CD14-positive monocyte (primary cell): ENCODE measurements around the gene TMEM109. TPM values are rescaled to one million over a fixed set of nuclear protein-coding genes. Genes with fewer than 3 reads are reported as not detected.
A peak's percentile ranks its signal among the peaks of the same experiment; 100 is the strongest.

Source experiments
- DNase-seq, 3 donors: peaks; one replicate each; pipeline ENCODE4 v3.0.0-alpha.2; 2011 to 2022
- H2AFZ ChIP-seq: 2 replicates; pipeline ENCODE4 v1.6.0; 2012; ENCODE audit warnings: mild to moderate bottlenecking, low read depth, low read length, inconsistent platforms; ENCODE audit not compliant: insufficient read depth, poor library complexity, severe bottlenecking
- H3K27ac ChIP-seq, 2 donors: 1 replicate in 1 of 2; 2 replicates in 1 of 2; pipeline ENCODE4 v1.5.1; 2012 to 2013; ENCODE audit warnings: low read length in 2 of 2, control low read depth in 1 of 2, inconsistent platforms in 1 of 2, low read depth in 1 of 2, mild to moderate bottlenecking in 1 of 2
- H3K27me3 ChIP-seq, 2 donors: one replicate each; pipeline versions ENCODE4 v1.6.0 to v1.6.1; 2011 to 2013; ENCODE audit warnings: low read length in 2 of 2; ENCODE audit not compliant: control insufficient read depth in 2 of 2, insufficient read depth in 2 of 2
- H3K36me3 ChIP-seq, 2 donors: replicated peaks in 1 of 2; 1 replicate in 1 of 2; 2 replicates in 1 of 2; pipeline versions ENCODE4 v1.5.1 to v1.6.1; 2012 to 2013; ENCODE audit warnings: low read length in 2 of 2, control low read depth in 1 of 2, inconsistent platforms in 1 of 2, mild to moderate bottlenecking in 1 of 2; ENCODE audit not compliant: insufficient read depth in 2 of 2, control insufficient read depth in 1 of 2
- H3K4me1 ChIP-seq, 2 donors: 1 replicate in 1 of 2; 2 replicates in 1 of 2; pipeline versions ENCODE4 v1.5.1 to v1.6.1; 2012 to 2013; ENCODE audit warnings: low read length in 2 of 2, control low read depth in 1 of 2, inconsistent platforms in 1 of 2, mild to moderate bottlenecking in 1 of 2, moderate library complexity in 1 of 2; ENCODE audit not compliant: insufficient read depth in 2 of 2, control insufficient read depth in 1 of 2
- H3K4me2 ChIP-seq: replicated peaks from 2 replicates; pipeline ENCODE3; 2012; ENCODE audit warnings: low read length, moderate library complexity, mild to moderate bottlenecking; ENCODE audit not compliant: poor library complexity, severe bottlenecking; ENCODE audit errors: extremely low read depth
- H3K4me3 ChIP-seq, 3 experiments: fragments of 200-600 bp in 1 of 3; sonication (generic) in 1 of 3; replicated peaks in 1 of 3; 1 replicate in 2 of 3; 2 replicates in 1 of 3; pipeline ENCODE4 v1.5.1; 2011 to 2013; ENCODE audit warnings: low read length in 3 of 3, mild to moderate bottlenecking in 3 of 3, control low read depth in 2 of 3, low read depth in 2 of 3, inconsistent platforms in 1 of 3, moderate library complexity in 1 of 3
- H3K79me2 ChIP-seq: 2 replicates; pipeline ENCODE4 v1.6.0; 2012; ENCODE audit warnings: mild to moderate bottlenecking, control low read depth, inconsistent platforms, low read length, moderate library complexity; ENCODE audit not compliant: insufficient read depth
- H3K9ac ChIP-seq: 2 replicates; pipeline ENCODE4 v1.6.0; 2017; ENCODE audit warnings: low read length, mild to moderate bottlenecking; ENCODE audit not compliant: insufficient read depth, poor library complexity, severe bottlenecking
- H3K9me3 ChIP-seq, 2 donors: replicated peaks in 1 of 2; 1 replicate in 1 of 2; 2 replicates in 1 of 2; pipeline versions ENCODE4 v1.5.1 to v1.6.1; 2012 to 2013; ENCODE audit warnings: low read length in 2 of 2, control low read depth in 1 of 2; ENCODE audit not compliant: control insufficient read depth in 1 of 2, insufficient read depth in 1 of 2
- H4K20me1 ChIP-seq: 2 replicates; pipeline ENCODE4 v1.6.0; 2012; ENCODE audit warnings: mild to moderate bottlenecking, low read length, control low read depth, moderate library complexity; ENCODE audit not compliant: insufficient read depth
- H3K27ac Mint-ChIP-seq, 7 donors: one replicate each; pipeline ENCODE4 v1.8.0; 2020; ENCODE audit warnings: mild to moderate bottlenecking in 7 of 7, mixed read lengths in 7 of 7, moderate library complexity in 6 of 7, inconsistent platforms in 2 of 7
- H3K27me3 Mint-ChIP-seq, 3 donors: one replicate each; pipeline ENCODE4 v1.8.0; 2021 to 2022; ENCODE audit warnings: low read depth in 3 of 3, mild to moderate bottlenecking in 3 of 3, mixed read lengths in 3 of 3, moderate library complexity in 3 of 3, inconsistent platforms in 1 of 3
- H3K36me3 Mint-ChIP-seq, 2 donors: one replicate each; pipeline ENCODE4 v1.8.0; 2020; ENCODE audit warnings: mixed read lengths in 2 of 2, inconsistent platforms in 1 of 2, mild to moderate bottlenecking in 1 of 2
- H3K4me1 Mint-ChIP-seq: one replicate; pipeline ENCODE4 v1.8.0; 2020; ENCODE audit warnings: mild to moderate bottlenecking, mixed read lengths
- H3K4me3 Mint-ChIP-seq, 2 donors: one replicate each; pipeline ENCODE4 v1.8.0; 2020; ENCODE audit warnings: mild to moderate bottlenecking in 2 of 2, mixed read lengths in 2 of 2, moderate library complexity in 1 of 2
- H3K9me3 Mint-ChIP-seq, 7 donors: one replicate each; pipeline ENCODE4 v1.8.0; 2020 to 2022; ENCODE audit warnings: mixed read lengths in 7 of 7, mild to moderate bottlenecking in 6 of 7, moderate library complexity in 6 of 7, inconsistent platforms in 2 of 7
- CTCF ChIP-seq: fragments of 200-600 bp; IDR thresholded peaks from one replicate; pipeline ENCODE4 v1.8.0; 2022; ENCODE audit warnings: antibody characterized with exemption, mild to moderate bottlenecking
- WGBS: methylation state at CpG from one replicate; pipeline ENCODE4 v1.1.5; 2013; ENCODE audit warnings: missing lambda C conversion rate; ENCODE audit not compliant: insufficient coverage; 5-methylcytosine and 5-hydroxymethylcytosine counted together
- intact Hi-C, 2 donors: fragments of 100-400 bp; cut with micrococcal nuclease; formaldehyde crosslinking; loops; one replicate each; pipeline versions ENCODE4 v1.15.0 to v1.15.1; 2023
- polyA plus RNA-seq, 3 donors: library from polyadenylated mRNA; depleted of rRNA in 1 of 3; unstranded in 2 of 3; stranded (reverse) in 1 of 3; fragments of 300-500 nt in 2 of 3; fragments of >200 nt in 1 of 3; fragmentation: Illumina TruSeq in 2 of 3; gene quantifications; 1 replicate in 2 of 3; 2 replicates in 1 of 3; pipeline ENCODE4 v1.2.3, GENCODE V29; 2012 to 2021

Gene TMEM109
- polyA plus RNA-seq, 3 donors, result 22.7 to 112 (median 110) TPM

- Mint-ChIP-seq H3K4me1 (peaks cover 71% of the 10 kb centered on the region), H3K9me3 (peaks cover 0 to 3% (median under 1%) of the 10 kb centered on the region in 7 donors), H3K27ac (peak overlapping the region; percentile 99 to 100 (median 100)), H3K27me3 (peaks cover 15 to 21% (median 21%) of the 10 kb centered on the region in 3 donors), H3K36me3 (peaks cover 31 to 33% of the 10 kb centered on the region in 2 donors), H3K4me3 (peak overlapping the region; percentile 90 to 94)
- Histone ChIP-seq H3K27ac (peak overlapping the region; percentile 99 to 100), H4K20me1 (peaks cover 34% of the 10 kb centered on the region), H3K36me3 (peaks cover 2 to 14% of the 10 kb centered on the region in 2 donors), H3K27me3 (peaks cover 0 to under 1% of the 10 kb centered on the region in 2 donors), H3K9me3 (no peaks in the 10 kb centered on the region), H3K4me1 (peaks cover 67 to 79% of the 10 kb centered on the region in 2 donors), H3K79me2 (peaks cover 41% of the 10 kb centered on the region), H3K4me2 (peak overlapping the region; percentile 94), H2AFZ (no peak overlapping the region), H3K4me3 (peak overlapping the region in 2 of 3 experiments; percentile 6 to 94), H3K9ac (peak overlapping the region; percentile 94)
- no peak for TF ChIP-seq CTCF
- intact Hi-C loops, result loop anchor here (2.0 to 5.0 kb wide), 4 partner anchors 35 to 210 kb away; partner anchors contain the start of gene VPS37C (in 2 of the 2)
- 0% methylated on average over 3 of the region's 3 CpGs for WGBS
- no peak for DNase-seq
These were observed 38.8 kb downstream of the TMEM109 start for GRCh38 chr11:60952742-60953170.

GRCh38 chr11:60953781-60954180 is 39.8 kb downstream of the TMEM109 start:
- H3K27ac ChIP-seq, result peak overlapping the region; percentile 99 to 100
- peaks cover 0 to 3% (median 1%) of the 10 kb centered on the region in 7 donors for H3K9me3 Mint-ChIP-seq
- peaks cover 23 to 24% of the 10 kb centered on the region in 2 donors for H3K36me3 Mint-ChIP-seq
- H3K4me1 ChIP-seq, result peaks cover 62 to 68% of the 10 kb centered on the region in 2 donors
- DNase-seq, result peak; percentile 94 to 98 (median 95)
- intact Hi-C loops, result loop anchor here (2.0 to 5.0 kb wide), 5 partner anchors 36 to 209 kb away; partner anchors contain the start of gene VPS37C (in 2 of the 2)
- peaks cover 18 to 26% (median 25%) of the 10 kb centered on the region in 3 donors for H3K27me3 Mint-ChIP-seq
- no peaks in the 10 kb centered on the region for H3K9me3 ChIP-seq
- H3K79me2 ChIP-seq, result peaks cover 30% of the 10 kb centered on the region
- no peak for TF ChIP-seq CTCF
- WGBS, result 94% methylated on average over 3 of the region's 6 CpGs
- peaks cover 0 to 4% of the 10 kb centered on the region in 2 donors for H3K36me3 ChIP-seq
- peak overlapping the region in 1 of 3 experiments; percentile 94 for H3K4me3 ChIP-seq
- H3K27me3 ChIP-seq, result peaks cover under 1 to 3% of the 10 kb centered on the region in 2 donors
- peak overlapping the region; percentile 66 for H3K9ac ChIP-seq
- no peak overlapping the region for H3K4me2 ChIP-seq
- H3K4me1 Mint-ChIP-seq, result peaks cover 65% of the 10 kb centered on the region
- H2AFZ ChIP-seq, result no peak overlapping the region
- H3K27ac Mint-ChIP-seq, result peak overlapping the region; percentile 99 to 100 (median 100)
- H4K20me1 ChIP-seq, result peaks cover 24% of the 10 kb centered on the region
- peak overlapping the region; percentile 66 to 92 for H3K4me3 Mint-ChIP-seq
